K562 (cell line): Measurements from ENCODE around the gene RFESD. TPM values are rescaled to one million over a fixed set of nuclear protein-coding genes. Genes with fewer than 3 reads are reported as not detected.

ENCODE experiments used
- ATAC-seq: fragments of 200-7000 bp; cut with Tn5 transposase; 3 replicates; pipeline ENCODE4 v1.9.1; 2020; ENCODE audit warnings: moderate library complexity
- BruUV-seq: library from RNA; stranded (reverse); fragments of 400-500 nt; replicated peaks from 2 replicates; lab custom pipeline; 2021; lab: Mats Ljungman, UMichigan
- CTCF ChIA-PET: fragments of 300-600 bp; formaldehyde crosslinking; extraction: SDS; loops from one replicate; lab custom pipeline; 2021; ENCODE audit warnings: low intra/inter-chr PET ratio; lab: Yijun Ruan, JAX
- POLR2A ChIA-PET: fragments of 300-600, 350-650 bp; sonication (Branson Sonifier 250); formaldehyde crosslinking; extraction: SDS; loops from one replicate; lab custom pipeline; 2021; ENCODE audit warnings: antibody characterized with exemption, inconsistent platforms; lab: Yijun Ruan, JAX
- DNase-seq, 4 experiments: peaks; one replicate each; pipeline versions ENCODE4 v3.0.0 to v3.0.0-alpha.2; 2011 to 2018; ENCODE audit warnings: low spot score in 3 of 4, mixed read lengths in 3 of 4; ENCODE audit errors: extremely low read depth in 1 of 4
- FAIRE-seq: peaks from 2 replicates; lab custom pipeline; 2011; peaks lifted over from hg19 to GRCh38; lab: Jason Lieb, UNC
- H2AFZ ChIP-seq: 2 replicates; pipeline ENCODE4 v1.6.0; 2011; ENCODE audit warnings: low read depth, low read length, control low read depth, inconsistent platforms
- H3K27ac ChIP-seq: fragments of 200-600 bp; 3 replicates; pipeline ENCODE4 v1.8.0; 2011; ENCODE audit warnings: low read depth, mild to moderate bottlenecking, control low read depth, inconsistent platforms, low read length, moderate library complexity, mixed read lengths; ENCODE audit errors: extremely low read depth
- H3K27me3 ChIP-seq, 2 experiments: fragments of 300-600 bp in 1 of 2; 2 replicates in 1 of 2; 3 replicates in 1 of 2; pipeline versions ENCODE4 v1.6.0 to v1.8.0; 2011; ENCODE audit warnings: inconsistent platforms in 2 of 2, low read length in 2 of 2, mild to moderate bottlenecking in 1 of 2, mixed read lengths in 1 of 2, moderate library complexity in 1 of 2; ENCODE audit not compliant: control insufficient read depth in 2 of 2, insufficient read depth in 2 of 2
- H3K36me3 ChIP-seq: fragments of 300-600 bp; 3 replicates; pipeline ENCODE4 v1.8.0; 2011; ENCODE audit warnings: mild to moderate bottlenecking, low read length, inconsistent platforms; ENCODE audit not compliant: control insufficient read depth, insufficient read depth
- H3K4me1 ChIP-seq, 2 experiments: fragments of 200-600 bp in 1 of 2; replicated peaks in 1 of 2; 2 replicates in 1 of 2; 3 replicates in 1 of 2; pipeline versions ENCODE4 v1.5.1 to v1.8.0; 2011; ENCODE audit warnings: inconsistent platforms in 2 of 2, low read length in 2 of 2, mild to moderate bottlenecking in 1 of 2, mixed read lengths in 1 of 2, moderate library complexity in 1 of 2; ENCODE audit not compliant: control insufficient read depth in 2 of 2, insufficient read depth in 2 of 2
- H3K4me2 ChIP-seq: 2 replicates; pipeline ENCODE4 v1.6.1; 2011; ENCODE audit warnings: low read length, control low read depth, inconsistent platforms, mixed read lengths; ENCODE audit not compliant: insufficient read depth
- H3K4me3 ChIP-seq: fragments of 200-600 bp; sonication (generic), shearing (Covaris generic); 2 replicates; pipeline ENCODE4 v1.5.1; 2016; ENCODE audit warnings: control low read depth, inconsistent platforms
- H3K79me2 ChIP-seq: fragments of 200-600 bp; 3 replicates; pipeline ENCODE4 v1.8.0; 2011; ENCODE audit warnings: low read length, inconsistent platforms; ENCODE audit not compliant: control insufficient read depth, insufficient read depth
- H3K9ac ChIP-seq, 2 experiments: 2 replicates each; pipeline versions ENCODE4 v1.6.0 to v1.6.1; 2011; ENCODE audit warnings: low read depth in 2 of 2, low read length in 2 of 2, control low read depth in 1 of 2, inconsistent platforms in 1 of 2, mild to moderate bottlenecking in 1 of 2, mixed read lengths in 1 of 2; ENCODE audit not compliant: insufficient read depth in 1 of 2
- H3K9me1 ChIP-seq: one replicate; pipeline ENCODE4 v1.6.0; 2011; ENCODE audit warnings: inconsistent platforms, mild to moderate bottlenecking, low read length, moderate library complexity; ENCODE audit not compliant: control insufficient read depth, insufficient read depth
- H3K9me3 ChIP-seq: replicated peaks from 2 replicates; pipeline ENCODE4 v1.5.1; 2011; ENCODE audit warnings: low read depth, low read length, inconsistent platforms; ENCODE audit not compliant: control insufficient read depth, insufficient read depth
- H4K20me1 ChIP-seq: replicated peaks from 2 replicates; pipeline ENCODE4 v1.6.1; 2011; ENCODE audit warnings: low read length, inconsistent platforms, mixed read lengths; ENCODE audit not compliant: control insufficient read depth, insufficient read depth
- ARNT ChIP-seq, 2 experiments: fragments of 450-650 bp; IDR thresholded peaks; 2 replicates each; pipeline ENCODE4 v1.6.1; 2016; ENCODE audit warnings: mild to moderate bottlenecking in 1 of 2
- DEAF1 ChIP-seq: fragments of 450-650 bp; formaldehyde crosslinking; IDR thresholded peaks from 2 replicates; pipeline ENCODE4 v1.4.0; 2020; ENCODE audit warnings: mild to moderate bottlenecking, moderate library complexity
- DNMT1 ChIP-seq: fragments of 450-650 bp; IDR thresholded peaks from 2 replicates; pipeline ENCODE4 v1.6.1; 2016; ENCODE audit warnings: antibody characterized with exemption, mild to moderate bottlenecking
- ELF2 ChIP-seq: fragments of 250-450 bp; sonication (Bioruptor Pico); IDR thresholded peaks from 2 replicates; pipeline ENCODE4 v1.5.0; 2021; ENCODE audit warnings: mild to moderate bottlenecking
- HOXB6 ChIP-seq: fragments of 250-450 bp; sonication (Bioruptor Pico); IDR thresholded peaks from 2 replicates; pipeline ENCODE4 v1.5.1; 2022; ENCODE audit warnings: mild to moderate bottlenecking, borderline replicate concordance
- ID3 ChIP-seq, 2 experiments: fragments of 250-450 bp in 1 of 2; fragments of 450-650 bp in 1 of 2; sonication (Bioruptor Pico) in 1 of 2; IDR thresholded peaks; 2 replicates each; pipeline versions ENCODE4 v1.6.1 to v1.8.0; 2016 to 2021; ENCODE audit warnings: mild to moderate bottlenecking in 2 of 2, moderate library complexity in 2 of 2, missing compliant biosample characterization in 1 of 2, missing genetic modification characterization in 1 of 2
- KLF1 ChIP-seq: fragments of 450-650 bp; IDR thresholded peaks from 2 replicates; pipeline ENCODE4 v1.6.1; 2016; ENCODE audit warnings: missing genetic modification characterization, missing compliant biosample characterization
- KLF16 ChIP-seq: IDR thresholded peaks from 2 replicates; pipeline ENCODE4 v1.6.1; 2016; ENCODE audit warnings: antibody characterized with exemption
- MAZ ChIP-seq, 2 experiments: fragments of 450-650 bp in 1 of 2; sonication (generic) in 1 of 2; formaldehyde crosslinking; IDR thresholded peaks in 1 of 2; conservative IDR thresholded peaks in 1 of 2; 2 replicates each; pipeline versions ENCODE4 v1.4.0 to v1.5.0; 2020; ENCODE audit warnings: mild to moderate bottlenecking in 1 of 2, missing genetic modification reagents in 1 of 2
- MTF1 ChIP-seq: fragments of 250-450 bp; sonication (Bioruptor Pico); IDR thresholded peaks from 2 replicates; pipeline ENCODE4 v1.9.0; 2021; ENCODE audit warnings: moderate library complexity, mild to moderate bottlenecking, inconsistent platforms, borderline replicate concordance
- MYNN ChIP-seq, 2 experiments: sonication (generic); formaldehyde crosslinking in 1 of 2; IDR thresholded peaks; 2 replicates each; pipeline versions ENCODE4 v1.5.0 to v1.6.1; 2016 to 2020; ENCODE audit warnings: antibody characterized with exemption in 1 of 2, missing genetic modification reagents in 1 of 2
- POLR2B ChIP-seq: fragments of 450-650 bp; IDR thresholded peaks from 2 replicates; pipeline ENCODE4 v1.6.1; 2018; ENCODE audit warnings: low read depth; ENCODE audit not compliant: partially characterized antibody
- TAF7 ChIP-seq: fragments of 450-650 bp; IDR thresholded peaks from 2 replicates; pipeline ENCODE4 v1.6.1; 2016; ENCODE audit warnings: missing genetic modification characterization, missing compliant biosample characterization
- ZNF224 ChIP-seq: sonication (generic); formaldehyde crosslinking; IDR thresholded peaks from 2 replicates; pipeline ENCODE4 v1.8.0; 2022; ENCODE audit warnings: mild to moderate bottlenecking, missing genetic modification reagents
- ZNF324 ChIP-seq: fragments of 250-450 bp; sonication (Bioruptor Pico); IDR thresholded peaks from 2 replicates; pipeline ENCODE4 v1.4.0; 2020; ENCODE audit warnings: mild to moderate bottlenecking
- WGBS: fragments of 100-300 bp; shearing (Covaris generic); methylation state at CpG from one replicate; pipeline ENCODE4 v1.1.6; 2016; ENCODE audit warnings: low coverage, mixed read lengths; ENCODE audit not compliant: insufficient coverage; ENCODE audit errors: missing lambda C conversion rate; 5-methylcytosine and 5-hydroxymethylcytosine counted together
- in situ Hi-C: fragments of 300-500 bp; cut with MboI; formaldehyde crosslinking; loops from 4 replicates; pipeline ENCODE4 v1.15.0; 2018; ENCODE audit warnings: inconsistent platforms, mixed read lengths
- intact Hi-C: fragments of 100-400 bp; cut with micrococcal nuclease; formaldehyde crosslinking; loops from 2 replicates; pipeline ENCODE4 v1.14.2; 2022
- polyA plus RNA-seq, 8 experiments: library from polyadenylated mRNA; depleted of rRNA in 4 of 8; stranded (reverse) in 5 of 8; unstranded in 3 of 8; fragments of >200 nt; fragmentation: Nextera tagmentation in 2 of 8; fragmentation: Illumina TruSeq in 1 of 8; extraction: Ambion mirVana in 2 of 8; extraction: Trizol in 1 of 8; gene quantifications; 2 replicates each; pipeline versions ENCODE4 v1.2.1 to v1.2.3, GENCODE V29; 2011 to 2014; ENCODE audit warnings: inconsistent platforms in 1 of 8, missing spikeins in 1 of 8
- total RNA-seq, 7 experiments: library from RNA; depleted of rRNA in 6 of 7; stranded (reverse); fragments of >200 nt in 6 of 7; fragmentation: Illumina TruSeq in 2 of 7; extraction: Trizol in 2 of 7; gene quantifications; 2 replicates each; pipeline versions ENCODE4 v1.2.1 to v1.2.3, GENCODE V29; 2011 to 2021; ENCODE audit warnings: low replicate concordance in 1 of 7
- TF ChIP-seq, protein P1 (sequence below): fragments of 450-650 bp; formaldehyde crosslinking; IDR thresholded peaks from 2 replicates; pipeline ENCODE4 v1.4.0; 2020; ENCODE audit warnings: mild to moderate bottlenecking

The RFESD gene
- total and polyA plus RNA-seq, 9 of the 15 experiments (the other 6 are each of a cell fraction or from before 2014, with no cell fraction given): 62.3 to 600 (median 140) TPM

DNA sequence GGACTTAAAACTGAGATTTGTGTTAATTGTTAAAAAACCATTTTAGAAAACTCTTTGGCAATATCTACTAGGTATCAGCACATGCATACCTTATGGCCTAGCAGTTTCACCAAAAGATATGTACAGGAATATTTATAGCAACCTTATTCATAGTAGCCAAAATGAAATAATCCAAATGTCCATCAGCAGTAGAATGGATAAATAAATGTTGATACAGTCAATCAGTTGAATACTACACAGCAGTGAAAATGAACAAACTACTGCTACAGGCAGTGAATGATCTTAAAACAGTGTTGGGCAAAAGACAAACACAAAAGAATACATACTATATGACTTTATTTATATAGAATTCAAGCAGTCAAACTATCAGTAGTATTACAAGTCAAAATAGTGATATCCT is 16.4 kb downstream of the RFESD start (continued):
- no peak for TF ChIP-seq ID3 (CRISPR knock-in tag; IDR thresholded peaks at IDR 0.05)
- no peak for TF ChIP-seq ID3 (tag; IDR thresholded peaks at IDR 0.05)
- 0 out of 2 replicates have a peak, but pooled peaks have one; percentile 10 for TF ChIP-seq MYNN (IDR thresholded peaks at IDR 0.05)
- TF ChIP-seq MYNN (CRISPR knock-in tag; IDR thresholded peaks at IDR 0.05): no peak
- TF ChIP-seq MTF1 (CRISPR knock-in tag): no peak
- TF ChIP-seq KLF1 (tag): no peak
- peak; percentile 18 for TF ChIP-seq POLR2B
- TF ChIP-seq, protein P1, sequence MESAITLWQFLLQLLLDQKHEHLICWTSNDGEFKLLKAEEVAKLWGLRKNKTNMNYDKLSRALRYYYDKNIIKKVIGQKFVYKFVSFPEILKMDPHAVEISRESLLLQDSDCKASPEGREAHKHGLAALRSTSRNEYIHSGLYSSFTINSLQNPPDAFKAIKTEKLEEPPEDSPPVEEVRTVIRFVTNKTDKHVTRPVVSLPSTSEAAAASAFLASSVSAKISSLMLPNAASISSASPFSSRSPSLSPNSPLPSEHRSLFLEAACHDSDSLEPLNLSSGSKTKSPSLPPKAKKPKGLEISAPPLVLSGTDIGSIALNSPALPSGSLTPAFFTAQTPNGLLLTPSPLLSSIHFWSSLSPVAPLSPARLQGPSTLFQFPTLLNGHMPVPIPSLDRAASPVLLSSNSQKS (CRISPR knock-in tag): no peak
- no peak for TF ChIP-seq TAF7
- TF ChIP-seq, all 486 proteins: peak for 5

- ATAC-seq (peak; percentile 24), DNase-seq (peak in 2 of 4 experiments; percentile 23 to 66), FAIRE-seq (peak; percentile 77)
- Histone ChIP-seq H3K27me3 (no peaks in the 10 kb centered on the region), H3K9me1 (no peaks in the 10 kb centered on the region), H2AFZ (peak overlapping the region; percentile 56; the same call in 1 of the 2 replicates), H4K20me1 (no peaks in the 10 kb centered on the region), H3K27ac (peak overlapping the region; percentile 39), H3K4me1 (peaks cover 0 to 16% of the 10 kb centered on the region in 2 experiments; a peak in 3 of 5 replicates), H3K9me3 (no peaks in the 10 kb centered on the region), H3K36me3 (peaks cover 11% of the 10 kb centered on the region; the same call in 2 of the 3 replicates), H3K4me2 (no peak overlapping the region), H3K79me2 (no peaks in the 10 kb centered on the region), H3K9ac (peak overlapping the region in 1 of 2 experiments; percentile 7; a peak in 1 of 4 replicates), H3K4me3 (no peak overlapping the region)
- WGBS: 3% methylated on average over 3 of the region's 3 CpGs
- ChIA-PET POLR2A (interaction anchor here (1.0 kb wide), 1 partner anchor 13 kb away, joined by 4 read pairs; no protein-coding TSS in a partner anchor), CTCF (interaction anchor here (0.9 to 1.3 kb wide), 4 partner anchors 69 to 182 kb away, joined by 3 to 12 read pairs (median 4); no protein-coding TSS in a partner anchor)
- intact Hi-C loops: loop anchor here (1.0 to 2.0 kb wide), 4 partner anchors 47 to 183 kb away; no protein-coding TSS in a partner anchor
- BruUV-seq: no TSS peak
- in situ Hi-C loops: no loop called here
- TF ChIP-seq DEAF1 (peak; percentile 81), ZNF224 (CRISPR knock-in tag) (no peak), MAZ (CRISPR knock-in tag; conservative IDR thresholded peaks at IDR 0.05 in 1 of 2, IDR thresholded peaks at IDR 0.05 in 1 of 2) (0 out of 4 replicates have a peak, but pooled peaks of 1 of the 2 experiments have one; percentile 16), ELF2 (no peak), DNMT1 (no peak), ZNF324 (CRISPR knock-in tag) (0 out of 2 replicates have a peak, but pooled peaks have one; percentile 40), HOXB6 (CRISPR knock-in tag) (no peak), ARNT (IDR thresholded peaks at IDR 0.05) (peak in 1 of 2 experiments; percentile 24; a peak in 1 of 4 replicates), KLF16 (peak; percentile 38; the same call in 1 of the 2 replicates)
Measured at GRCh38 chr5:95664204-95664786, 17.7 kb downstream of the RFESD start.
